Measurements from ENCODE around the gene ENO4. TPM values are rescaled to one million over a fixed set of nuclear protein-coding genes. Genes with fewer than 3 reads are reported as not detected.
A peak's percentile ranks its signal among the peaks of the same experiment; 100 is the strongest.

The ENO4 gene
- total RNA-seq, 1 donor from 2014 or later, result not detected

DNA sequence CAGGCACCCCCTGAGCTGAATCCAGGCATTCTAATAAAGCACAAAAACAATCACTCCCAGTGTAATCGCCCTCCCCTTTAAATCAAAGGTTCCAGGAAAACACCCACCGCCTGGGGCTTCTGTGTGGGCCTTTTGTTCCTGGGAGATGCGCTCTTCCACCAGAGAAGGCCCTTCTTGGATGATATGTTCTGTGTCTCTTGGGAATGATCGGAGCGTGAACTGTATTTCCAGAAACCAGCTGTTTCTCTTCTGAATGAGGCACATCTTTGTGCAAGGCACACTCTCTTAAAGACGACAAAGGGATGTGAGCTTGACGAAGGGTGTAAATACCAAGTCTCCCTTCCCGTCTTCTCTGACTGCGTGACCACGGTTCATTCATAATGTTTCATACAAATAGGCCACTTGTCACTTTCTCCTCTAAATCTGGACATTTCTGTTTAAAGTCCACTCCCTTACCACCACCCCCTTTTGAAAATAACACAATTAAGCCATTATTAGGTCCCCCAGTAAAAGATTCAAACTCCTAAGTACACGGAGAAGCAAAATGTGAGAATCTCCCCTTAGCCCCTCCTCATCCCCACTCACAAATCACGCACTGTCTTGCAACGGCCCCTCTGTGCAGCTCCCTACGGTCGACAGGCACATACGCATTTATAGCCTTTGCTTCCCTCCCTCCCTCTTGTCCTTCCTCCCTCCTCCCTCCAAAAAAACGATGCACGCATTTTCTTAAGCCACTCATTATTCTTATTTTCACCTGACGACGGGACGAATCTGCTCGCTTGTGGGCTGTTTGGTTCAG, 45.6 kb upstream of the ENO4 start:
- no peak overlapping the region for H3K4me3 ChIP-seq
- intact Hi-C loops (cut with micrococcal nuclease), result no loop called here
- TF ChIP-seq, protein P1, sequence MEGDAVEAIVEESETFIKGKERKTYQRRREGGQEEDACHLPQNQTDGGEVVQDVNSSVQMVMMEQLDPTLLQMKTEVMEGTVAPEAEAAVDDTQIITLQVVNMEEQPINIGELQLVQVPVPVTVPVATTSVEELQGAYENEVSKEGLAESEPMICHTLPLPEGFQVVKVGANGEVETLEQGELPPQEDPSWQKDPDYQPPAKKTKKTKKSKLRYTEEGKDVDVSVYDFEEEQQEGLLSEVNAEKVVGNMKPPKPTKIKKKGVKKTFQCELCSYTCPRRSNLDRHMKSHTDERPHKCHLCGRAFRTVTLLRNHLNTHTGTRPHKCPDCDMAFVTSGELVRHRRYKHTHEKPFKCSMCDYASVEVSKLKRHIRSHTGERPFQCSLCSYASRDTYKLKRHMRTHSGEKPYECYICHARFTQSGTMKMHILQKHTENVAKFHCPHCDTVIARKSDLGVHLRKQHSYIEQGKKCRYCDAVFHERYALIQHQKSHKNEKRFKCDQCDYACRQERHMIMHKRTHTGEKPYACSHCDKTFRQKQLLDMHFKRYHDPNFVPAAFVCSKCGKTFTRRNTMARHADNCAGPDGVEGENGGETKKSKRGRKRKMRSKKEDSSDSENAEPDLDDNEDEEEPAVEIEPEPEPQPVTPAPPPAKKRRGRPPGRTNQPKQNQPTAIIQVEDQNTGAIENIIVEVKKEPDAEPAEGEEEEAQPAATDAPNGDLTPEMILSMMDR (IDR thresholded peaks at IDR 0.05; ENCODE audit: borderline replicate concordance), result no peak
- DNase-seq, result no peak
- H3K36me3 ChIP-seq, result no peaks in the 10 kb centered on the region
- peaks cover 3% of the 10 kb centered on the region for H3K27me3 ChIP-seq (ENCODE audit: low read depth)
- no peak overlapping the region for H3K27ac ChIP-seq (replicated peaks)
- H3K9me3 ChIP-seq (replicated peaks), result no peaks in the 10 kb centered on the region
- no peaks in the 10 kb centered on the region for H3K4me1 ChIP-seq

- Histone ChIP-seq H3K4me3 (no peak overlapping the region), H3K27me3 (ENCODE audit: low read depth) (peaks cover 34% of the 10 kb centered on the region), H3K36me3 (no peaks in the 10 kb centered on the region), H3K27ac (replicated peaks) (no peak overlapping the region), H3K4me1 (no peaks in the 10 kb centered on the region), H3K9me3 (replicated peaks) (no peaks in the 10 kb centered on the region)
- intact Hi-C loops (cut with micrococcal nuclease), result no loop called here
- DNase-seq, result no peak
- TF ChIP-seq, protein P1 (IDR thresholded peaks at IDR 0.05; ENCODE audit: borderline replicate concordance), result no peak
Measured at GRCh38 chr10:116808706-116809105, 40.6 kb upstream of the ENO4 start.

DNA sequence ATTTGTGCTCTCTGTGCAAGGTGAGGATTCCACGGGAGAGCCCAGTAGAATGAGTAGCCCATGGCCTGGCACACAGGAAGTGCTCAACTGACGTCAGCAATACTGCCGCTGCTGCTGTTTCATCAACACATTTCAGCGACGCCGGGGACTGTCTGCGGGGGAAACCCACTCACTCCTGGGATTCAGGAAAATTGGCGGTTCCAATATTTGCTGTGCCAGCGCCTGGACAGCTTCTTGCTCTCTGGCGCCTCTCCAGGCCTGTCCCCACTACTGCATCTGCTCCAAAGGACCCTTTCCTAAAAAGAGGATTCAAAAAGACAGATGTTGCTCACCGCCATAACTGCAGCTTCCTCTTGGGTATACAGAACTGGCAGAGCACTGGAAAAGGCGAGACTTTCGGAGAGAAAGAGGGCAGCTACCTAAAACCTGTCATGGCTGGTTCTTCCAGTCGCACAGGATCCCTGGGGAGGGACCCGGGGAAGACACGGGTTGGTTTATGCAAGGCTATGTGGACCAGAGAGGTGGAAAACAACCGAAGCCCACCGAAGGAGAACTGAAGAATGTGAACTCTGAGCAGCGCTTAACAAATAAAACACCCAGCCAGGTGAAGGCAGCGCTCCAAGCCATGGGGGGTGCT, 39.7 kb upstream of the ENO4 start:
- Histone ChIP-seq H3K36me3 (no peaks in the 10 kb centered on the region), H3K4me3 (no peak overlapping the region), H3K27ac (replicated peaks) (no peak overlapping the region), H3K4me1 (no peaks in the 10 kb centered on the region), H3K27me3 (ENCODE audit: low read depth) (peaks cover 43% of the 10 kb centered on the region), H3K9me3 (replicated peaks) (no peaks in the 10 kb centered on the region)
- DNase-seq, result peak; percentile 23
- intact Hi-C loops (cut with micrococcal nuclease), result no loop called here
- TF ChIP-seq, protein P1 (IDR thresholded peaks at IDR 0.05; ENCODE audit: borderline replicate concordance), result peak; percentile 57

GRCh38 chr10:116810120-116810500, 39.2 kb upstream of the ENO4 start:
- intact Hi-C loops (cut with micrococcal nuclease), result no loop called here
- TF ChIP-seq, protein P1 (IDR thresholded peaks at IDR 0.05; ENCODE audit: borderline replicate concordance), result no peak
- Histone ChIP-seq H3K4me3 (no peak overlapping the region), H3K9me3 (replicated peaks) (no peaks in the 10 kb centered on the region), H3K4me1 (no peaks in the 10 kb centered on the region), H3K27me3 (ENCODE audit: low read depth) (peaks cover 44% of the 10 kb centered on the region), H3K27ac (replicated peaks) (no peak overlapping the region), H3K36me3 (no peaks in the 10 kb centered on the region)
- no peak for DNase-seq

- TF ChIP-seq, protein P1 (IDR thresholded peaks at IDR 0.05; ENCODE audit: borderline replicate concordance), result no peak
- Histone ChIP-seq H3K27ac (replicated peaks) (no peak overlapping the region), H3K4me1 (no peaks in the 10 kb centered on the region), H3K4me3 (no peak overlapping the region), H3K27me3 (ENCODE audit: low read depth) (peaks cover 52% of the 10 kb centered on the region), H3K36me3 (no peaks in the 10 kb centered on the region), H3K9me3 (replicated peaks) (no peaks in the 10 kb centered on the region)
- DNase-seq, result no peak
- intact Hi-C loops (cut with micrococcal nuclease), result no loop called here
Measured at GRCh38 chr10:116810895-116811294, 38.4 kb upstream of the ENO4 start.
